ENCODE measurements around the gene SLC3A2. TPM values are rescaled to one million over a fixed set of nuclear protein-coding genes. Genes with fewer than 3 reads are reported as not detected.

Gene SLC3A2
- total RNA-seq, 6 donors from 2014 or later: 120 to 236 (median 179) TPM

DNA sequence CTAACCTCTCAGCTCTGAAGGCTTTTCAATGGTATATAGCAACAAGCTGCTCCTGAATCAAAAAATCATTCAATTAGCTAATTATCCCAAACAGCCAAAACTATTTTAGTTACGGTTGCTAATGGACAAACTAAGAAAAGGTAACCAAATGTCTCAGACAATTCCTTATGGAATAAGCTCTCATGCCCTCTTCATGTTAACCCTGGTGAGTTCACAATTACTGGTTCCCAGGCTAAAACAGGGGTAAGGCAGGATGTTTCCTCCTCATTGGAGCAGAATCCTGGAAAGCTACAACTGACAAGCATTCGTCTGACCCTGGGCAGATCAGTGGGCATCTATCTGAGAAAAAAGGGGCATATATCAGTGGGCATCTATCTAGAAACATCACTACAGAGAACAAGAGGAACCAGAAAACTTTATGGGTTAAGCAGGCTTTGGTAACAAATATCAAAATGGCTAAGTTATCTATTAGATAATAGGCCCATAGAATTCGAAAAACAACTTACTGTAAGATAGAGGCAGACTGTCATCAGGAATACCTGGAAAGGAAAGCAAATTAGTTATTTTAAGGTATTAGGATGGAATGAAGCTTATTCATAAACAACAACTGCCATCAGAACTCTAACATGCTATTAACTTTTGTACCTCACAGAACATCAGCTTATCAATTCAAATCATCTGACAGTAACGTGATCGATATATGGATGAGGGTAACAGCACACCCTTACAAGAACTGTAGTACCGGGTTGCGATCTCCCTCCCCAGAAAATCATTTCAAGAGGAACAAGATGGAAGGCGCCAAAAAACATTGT, 26.5 kb upstream of the SLC3A2 start:
- no peak for DNase-seq
- Histone ChIP-seq H3K36me3 (peaks cover 12 to 37% (median 26%) of the 10 kb centered on the region in 4 donors), H3K9me3 (no peaks in the 10 kb centered on the region), H3K27ac (peak overlapping the region in 3 of 4 donors; percentile 65 to 84 (median 82)), H3K27me3 (no peaks in the 10 kb centered on the region), H3K4me3 (peak overlapping the region; percentile 58 to 90 (median 80)), H3K4me1 (peaks cover 29 to 40% (median 33%) of the 10 kb centered on the region in 4 donors)
- 16 to 17% methylated on average over 8 of the region's 8 CpGs for WGBS, 2 donors
- TF ChIP-seq EP300 (IDR thresholded peaks at IDR 0.05): no peak
- TF ChIP-seq POLR2AphosphoS5 (IDR thresholded peaks at IDR 0.05): no peak
- TF ChIP-seq POLR2A (IDR thresholded peaks at IDR 0.05): no peak
- TF ChIP-seq, protein P1, sequence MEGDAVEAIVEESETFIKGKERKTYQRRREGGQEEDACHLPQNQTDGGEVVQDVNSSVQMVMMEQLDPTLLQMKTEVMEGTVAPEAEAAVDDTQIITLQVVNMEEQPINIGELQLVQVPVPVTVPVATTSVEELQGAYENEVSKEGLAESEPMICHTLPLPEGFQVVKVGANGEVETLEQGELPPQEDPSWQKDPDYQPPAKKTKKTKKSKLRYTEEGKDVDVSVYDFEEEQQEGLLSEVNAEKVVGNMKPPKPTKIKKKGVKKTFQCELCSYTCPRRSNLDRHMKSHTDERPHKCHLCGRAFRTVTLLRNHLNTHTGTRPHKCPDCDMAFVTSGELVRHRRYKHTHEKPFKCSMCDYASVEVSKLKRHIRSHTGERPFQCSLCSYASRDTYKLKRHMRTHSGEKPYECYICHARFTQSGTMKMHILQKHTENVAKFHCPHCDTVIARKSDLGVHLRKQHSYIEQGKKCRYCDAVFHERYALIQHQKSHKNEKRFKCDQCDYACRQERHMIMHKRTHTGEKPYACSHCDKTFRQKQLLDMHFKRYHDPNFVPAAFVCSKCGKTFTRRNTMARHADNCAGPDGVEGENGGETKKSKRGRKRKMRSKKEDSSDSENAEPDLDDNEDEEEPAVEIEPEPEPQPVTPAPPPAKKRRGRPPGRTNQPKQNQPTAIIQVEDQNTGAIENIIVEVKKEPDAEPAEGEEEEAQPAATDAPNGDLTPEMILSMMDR (IDR thresholded peaks at IDR 0.05): no peak
- no peak for ATAC-seq (ENCODE audit: low FRiP score in 2 of 2)

- Histone ChIP-seq H3K9me3 (no peaks in the 10 kb centered on the region), H3K36me3 (peaks cover 12 to 37% (median 26%) of the 10 kb centered on the region in 4 donors), H3K27me3 (no peaks in the 10 kb centered on the region), H3K4me3 (peak overlapping the region; percentile 58 to 90 (median 80)), H3K4me1 (peaks cover 29 to 40% (median 33%) of the 10 kb centered on the region in 4 donors), H3K27ac (peak overlapping the region; percentile 64 to 84 (median 74))
- ATAC-seq (ENCODE audit: low FRiP score in 2 of 2): no peak
- no peak for DNase-seq
- 3 to 5% methylated on average over 15 of the region's 15 CpGs for WGBS, 2 donors
- TF ChIP-seq EP300 (IDR thresholded peaks at IDR 0.05): no peak
- TF ChIP-seq, protein P1 (IDR thresholded peaks at IDR 0.05): no peak
- no peak for TF ChIP-seq POLR2A (IDR thresholded peaks at IDR 0.05)
Measured at GRCh38 chr11:62854825-62855570, 25.7 kb upstream of the SLC3A2 start.

- WGBS, 2 donors: 0% methylated on average over 43 to 51 of the region's 54 CpGs
Measured at GRCh38 chr11:62855571-62856332, 24.9 kb upstream of the SLC3A2 start.

DNA sequence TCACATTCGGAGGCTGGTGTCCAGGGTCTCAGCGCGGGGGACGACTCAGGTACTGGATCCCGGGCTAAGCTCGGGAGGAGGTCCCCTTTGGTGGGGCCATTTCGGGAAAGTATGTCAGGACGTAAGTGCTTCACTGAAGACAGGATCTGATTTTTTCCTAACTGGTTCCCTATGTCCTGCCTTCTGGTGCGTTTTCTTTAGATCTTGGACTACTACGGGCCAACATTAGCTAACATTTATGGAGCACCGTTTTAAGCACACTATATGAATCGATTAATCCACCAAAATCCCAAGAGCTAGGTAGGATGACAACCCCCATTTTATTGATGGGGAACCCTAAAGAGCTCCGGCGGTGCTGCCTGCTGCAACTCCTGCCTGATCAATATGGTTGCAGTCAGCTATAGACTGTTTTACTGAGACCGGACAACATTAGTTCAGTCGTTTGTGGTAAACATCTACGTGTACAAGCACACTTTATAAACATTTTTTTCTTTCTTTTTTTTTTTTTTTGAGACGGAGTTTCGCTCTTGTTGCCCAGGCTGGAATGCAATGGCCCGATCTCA, 24.3 kb upstream of the SLC3A2 start:
- no peaks in the 10 kb centered on the region for H3K9me3 ChIP-seq
- DNase-seq: no peak
- peaks cover 29 to 40% (median 33%) of the 10 kb centered on the region in 4 donors for H3K4me1 ChIP-seq
- WGBS, 2 donors: 7% methylated on average over 15 to 20 of the region's 20 CpGs
- ATAC-seq (ENCODE audit: low FRiP score in 2 of 2): no peak
- peak overlapping the region; percentile 51 to 90 (median 74) for H3K4me3 ChIP-seq
- peak overlapping the region; percentile 43 to 84 (median 73) for H3K27ac ChIP-seq
- H3K36me3 ChIP-seq: peaks cover 12 to 35% (median 24%) of the 10 kb centered on the region in 4 donors
- no peaks in the 10 kb centered on the region for H3K27me3 ChIP-seq
- no peak for TF ChIP-seq EP300 (IDR thresholded peaks at IDR 0.05)

More at GRCh38 chr11:62855571-62856332, 24.9 kb upstream of the SLC3A2 start:
- peak; percentile 99 to 100 for ATAC-seq (ENCODE audit: low FRiP score in 2 of 2)
- Histone ChIP-seq H3K27me3 (no peaks in the 10 kb centered on the region), H3K27ac (peak overlapping the region; percentile 64 to 84 (median 74)), H3K4me3 (peak overlapping the region; percentile 58 to 90 (median 80)), H3K9me3 (no peaks in the 10 kb centered on the region), H3K4me1 (peaks cover 29 to 40% (median 33%) of the 10 kb centered on the region in 4 donors), H3K36me3 (peaks cover 12 to 37% (median 26%) of the 10 kb centered on the region in 4 donors)
- TF ChIP-seq POLR2AphosphoS5 (IDR thresholded peaks at IDR 0.05): peak; percentile 97 to 99
- TF ChIP-seq, protein P1 (IDR thresholded peaks at IDR 0.05): peak in 4 of 6 experiments; percentile 9 to 47 (median 36)
- peak in 1 of 4 donors; percentile 76 for TF ChIP-seq EP300 (IDR thresholded peaks at IDR 0.05)
- TF ChIP-seq POLR2A (IDR thresholded peaks at IDR 0.05): peak; percentile 56 to 98 (median 88)
- peak; percentile 96 to 99 for DNase-seq

Data from upper lobe of left lung (tissue), 6 donors.